Memory B cell (primary cell): ENCODE data around the gene PTPRO.

ENCODE experiments used
- ATAC-seq: fragments of 150-1000 bp; cut with Tn5 transposase; 2 replicates; pipeline ENCODE4 v1.10.0; 2021; ENCODE audit warnings: low read depth, mild to moderate bottlenecking, moderate library complexity
- DNase-seq, 2 donors: peaks; one replicate each; pipeline ENCODE4 v3.0.0; 2022; ENCODE audit warnings: low spot score in 2 of 2
- H3K27ac Mint-ChIP-seq: one replicate; pipeline ENCODE4 v1.8.0; 2022; ENCODE audit warnings: mild to moderate bottlenecking, moderate library complexity, mixed read lengths
- H3K27me3 Mint-ChIP-seq: one replicate; pipeline ENCODE4 v1.8.0; 2022; ENCODE audit warnings: mixed read lengths
- H3K36me3 Mint-ChIP-seq: one replicate; pipeline ENCODE4 v1.8.0; 2022; ENCODE audit warnings: mild to moderate bottlenecking, mixed read lengths
- H3K4me1 Mint-ChIP-seq: one replicate; pipeline ENCODE4 v1.8.0; 2022; ENCODE audit warnings: mixed read lengths
- H3K4me3 Mint-ChIP-seq: one replicate; pipeline ENCODE4 v1.8.0; 2022; ENCODE audit warnings: mild to moderate bottlenecking, moderate library complexity, mixed read lengths
- H3K9me3 Mint-ChIP-seq: one replicate; pipeline ENCODE4 v1.8.0; 2022; ENCODE audit warnings: mixed read lengths

Gene PTPRO

GRCh38 chr12:15323480-15323879 lies 1.2 kb downstream of the PTPRO start:
- ATAC-seq (no peak), DNase-seq (no peak)
- Mint-ChIP-seq H3K4me3 (no peak overlapping the region), H3K4me1 (peaks cover 5% of the 10 kb centered on the region), H3K27me3 (peaks cover 21% of the 10 kb centered on the region), H3K9me3 (no peaks in the 10 kb centered on the region), H3K27ac (no peak overlapping the region), H3K36me3 (no peaks in the 10 kb centered on the region)

DNA sequence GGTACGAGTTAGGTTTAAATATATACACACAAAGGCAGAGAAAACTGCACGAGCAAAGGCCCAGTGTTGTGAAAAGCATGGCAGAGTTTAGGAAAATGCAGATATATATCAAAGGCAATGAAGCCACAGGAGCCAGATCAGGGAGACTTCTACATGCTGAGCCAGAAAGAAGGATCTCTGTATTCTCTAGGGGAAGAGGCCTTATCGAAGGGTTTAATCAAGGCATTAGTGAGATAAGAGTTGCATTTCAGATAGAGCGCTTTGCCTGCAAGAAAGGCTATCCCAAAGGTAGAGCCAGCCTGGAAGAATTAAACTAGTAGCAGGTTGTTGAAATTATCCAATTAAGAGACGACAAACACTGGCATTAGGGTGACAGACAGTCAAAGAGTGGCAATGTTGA lies 7.6 kb downstream of the PTPRO start:
- H3K4me1 Mint-ChIP-seq: peaks cover 3% of the 10 kb centered on the region
- DNase-seq (no peak), ATAC-seq (no peak)
- H3K27ac Mint-ChIP-seq: no peak overlapping the region
- H3K36me3 Mint-ChIP-seq: no peaks in the 10 kb centered on the region
- no peaks in the 10 kb centered on the region for H3K9me3 Mint-ChIP-seq
- H3K4me3 Mint-ChIP-seq: no peak overlapping the region
- H3K27me3 Mint-ChIP-seq: peaks cover 15% of the 10 kb centered on the region

- DNase-seq (no peak), ATAC-seq (no peak)
- H3K9me3 Mint-ChIP-seq: no peaks in the 10 kb centered on the region
- no peaks in the 10 kb centered on the region for H3K4me1 Mint-ChIP-seq
- no peak overlapping the region for H3K27ac Mint-ChIP-seq
- peaks cover 3% of the 10 kb centered on the region for H3K27me3 Mint-ChIP-seq
- H3K4me3 Mint-ChIP-seq: no peak overlapping the region
- H3K36me3 Mint-ChIP-seq: no peaks in the 10 kb centered on the region
Measured at GRCh38 chr12:15334225-15334624, 11.9 kb downstream of the PTPRO start.

GRCh38 chr12:15335959-15336358 lies 13.7 kb downstream of the PTPRO start:
- Mint-ChIP-seq H3K4me3 (no peak overlapping the region), H3K36me3 (no peaks in the 10 kb centered on the region), H3K27me3 (peaks cover 3% of the 10 kb centered on the region), H3K27ac (no peak overlapping the region), H3K4me1 (no peaks in the 10 kb centered on the region), H3K9me3 (peaks cover 2% of the 10 kb centered on the region)
- DNase-seq (no peak), ATAC-seq (no peak)

GRCh38 chr12:15336768-15337553 lies 14.7 kb downstream of the PTPRO start:
- DNase-seq: no peak
- Mint-ChIP-seq H3K4me3 (no peak overlapping the region), H3K4me1 (no peaks in the 10 kb centered on the region), H3K27ac (no peak overlapping the region), H3K36me3 (no peaks in the 10 kb centered on the region), H3K9me3 (peaks cover 2% of the 10 kb centered on the region), H3K27me3 (peaks cover 3% of the 10 kb centered on the region)
- no peak for ATAC-seq

GRCh38 chr12:15341371-15341770 lies 19.1 kb downstream of the PTPRO start:
- DNase-seq (no peak), ATAC-seq (no peak)
- peaks cover 2% of the 10 kb centered on the region for H3K9me3 Mint-ChIP-seq
- no peak overlapping the region for H3K4me3 Mint-ChIP-seq
- no peaks in the 10 kb centered on the region for H3K4me1 Mint-ChIP-seq
- H3K27me3 Mint-ChIP-seq: no peaks in the 10 kb centered on the region
- no peaks in the 10 kb centered on the region for H3K36me3 Mint-ChIP-seq
- no peak overlapping the region for H3K27ac Mint-ChIP-seq

GRCh38 chr12:15344561-15344960 lies 22.3 kb downstream of the PTPRO start:
- Mint-ChIP-seq H3K27me3 (peaks cover 6% of the 10 kb centered on the region), H3K4me3 (no peak overlapping the region), H3K4me1 (no peaks in the 10 kb centered on the region), H3K27ac (no peak overlapping the region), H3K36me3 (no peaks in the 10 kb centered on the region), H3K9me3 (peaks cover 2% of the 10 kb centered on the region)
- no peak for DNase-seq
- no peak for ATAC-seq

GRCh38 chr12:15346488-15346887 lies 24.2 kb downstream of the PTPRO start:
- ATAC-seq (no peak), DNase-seq (no peak)
- Mint-ChIP-seq H3K27me3 (peaks cover 6% of the 10 kb centered on the region), H3K4me1 (no peaks in the 10 kb centered on the region), H3K36me3 (no peaks in the 10 kb centered on the region), H3K4me3 (no peak overlapping the region), H3K9me3 (no peaks in the 10 kb centered on the region), H3K27ac (no peak overlapping the region)

DNA sequence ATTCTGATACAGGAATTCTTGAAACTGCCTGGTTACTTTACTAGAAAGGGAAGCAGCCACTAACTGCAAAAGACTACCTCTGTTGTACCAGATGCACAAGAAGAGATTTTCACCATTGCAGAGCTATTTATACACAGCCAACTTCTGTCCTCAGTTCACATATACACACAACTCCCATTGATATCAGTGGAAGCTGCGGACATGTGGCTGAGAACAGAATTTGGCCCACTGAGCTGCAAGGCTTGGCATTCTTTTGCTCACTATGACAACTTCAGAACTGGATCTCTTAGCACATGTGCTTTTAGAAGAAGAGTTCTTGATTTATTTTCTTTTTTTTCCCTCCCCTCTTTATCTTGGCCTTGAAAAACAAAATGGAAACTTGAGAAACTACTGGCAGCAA lies 28.3 kb downstream of the PTPRO start:
- Mint-ChIP-seq H3K4me1 (no peaks in the 10 kb centered on the region), H3K27me3 (peaks cover 9% of the 10 kb centered on the region), H3K36me3 (no peaks in the 10 kb centered on the region), H3K4me3 (no peak overlapping the region), H3K9me3 (no peaks in the 10 kb centered on the region), H3K27ac (no peak overlapping the region)
- ATAC-seq (no peak), DNase-seq (no peak)

GRCh38 chr12:15355766-15356165 lies 33.5 kb downstream of the PTPRO start:
- Mint-ChIP-seq H3K4me1 (no peaks in the 10 kb centered on the region), H3K27ac (no peak overlapping the region), H3K4me3 (no peak overlapping the region), H3K9me3 (no peaks in the 10 kb centered on the region), H3K36me3 (no peaks in the 10 kb centered on the region), H3K27me3 (peaks cover 3% of the 10 kb centered on the region)
- DNase-seq (no peak), ATAC-seq (no peak)

- no peaks in the 10 kb centered on the region for H3K9me3 Mint-ChIP-seq
- no peak overlapping the region for H3K4me3 Mint-ChIP-seq
- no peak overlapping the region for H3K27ac Mint-ChIP-seq
- H3K36me3 Mint-ChIP-seq: no peaks in the 10 kb centered on the region
- peaks cover 2% of the 10 kb centered on the region for H3K27me3 Mint-ChIP-seq
- no peak for ATAC-seq
- no peaks in the 10 kb centered on the region for H3K4me1 Mint-ChIP-seq
- DNase-seq: no peak
Measured at GRCh38 chr12:15356951-15357364, 34.6 kb downstream of the PTPRO start.

DNA sequence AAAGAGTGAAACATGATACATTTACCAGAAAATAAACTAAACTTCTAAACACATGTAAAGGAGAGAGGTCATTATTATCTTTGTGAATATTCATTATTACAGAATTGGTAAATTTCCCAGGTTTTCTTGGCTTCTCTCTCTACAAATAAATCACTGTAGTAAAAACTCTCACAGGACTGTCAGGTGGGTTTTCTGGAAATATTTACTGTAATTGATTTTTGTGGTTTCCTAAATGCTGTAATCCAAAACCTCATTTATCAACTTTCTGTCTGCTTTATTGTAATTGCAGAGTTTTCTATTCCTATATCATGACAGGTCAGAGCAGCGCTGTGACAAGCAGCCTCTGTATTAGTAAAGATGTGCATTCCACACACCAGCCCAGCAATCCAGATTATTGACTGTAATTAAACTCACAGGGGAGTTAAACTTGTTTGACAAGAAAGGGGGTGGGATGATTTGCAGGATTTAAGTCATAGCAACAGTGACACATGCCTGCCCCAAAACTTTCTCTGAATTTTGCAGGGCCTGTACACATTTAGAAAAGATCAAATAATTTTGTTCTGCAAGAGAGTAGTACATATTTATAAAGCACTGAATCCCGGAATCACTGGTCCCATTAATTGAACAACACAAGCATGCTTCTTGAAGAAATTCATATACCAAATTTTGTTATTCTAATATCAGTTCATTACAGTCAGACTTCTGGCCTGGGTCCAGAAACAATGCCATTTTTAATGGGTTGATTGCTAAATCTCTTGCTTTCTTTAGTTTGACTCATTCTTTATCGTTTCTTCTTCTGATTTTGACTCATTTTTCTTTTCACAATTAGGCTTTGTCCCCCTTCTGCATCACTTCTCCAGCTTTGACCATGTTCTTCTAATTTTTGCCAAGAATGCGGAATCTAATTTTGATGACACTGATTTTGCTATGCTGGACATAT lies 42.2 kb downstream of the PTPRO start:
- DNase-seq (no peak), ATAC-seq (no peak)
- Mint-ChIP-seq H3K36me3 (no peaks in the 10 kb centered on the region), H3K27ac (no peak overlapping the region), H3K4me3 (no peak overlapping the region), H3K27me3 (peaks cover 5% of the 10 kb centered on the region), H3K9me3 (peaks cover 2% of the 10 kb centered on the region), H3K4me1 (no peaks in the 10 kb centered on the region)

- Mint-ChIP-seq H3K4me1 (no peaks in the 10 kb centered on the region), H3K9me3 (peaks cover 2% of the 10 kb centered on the region), H3K4me3 (no peak overlapping the region), H3K27me3 (peaks cover 7% of the 10 kb centered on the region), H3K27ac (no peak overlapping the region), H3K36me3 (no peaks in the 10 kb centered on the region)
- no peak for DNase-seq
- ATAC-seq: no peak
Measured at GRCh38 chr12:15368812-15369211, 46.5 kb downstream of the PTPRO start.

- Mint-ChIP-seq H3K27me3 (peaks cover 4% of the 10 kb centered on the region), H3K27ac (no peak overlapping the region), H3K4me3 (no peak overlapping the region), H3K36me3 (peaks cover 1% of the 10 kb centered on the region), H3K4me1 (no peaks in the 10 kb centered on the region), H3K9me3 (peaks cover 8% of the 10 kb centered on the region)
- ATAC-seq (no peak), DNase-seq (no peak)
Measured at GRCh38 chr12:15372352-15372751, 50.0 kb downstream of the PTPRO start.
